Breast epithelium (tissue), 4 donors: ENCODE results near the gene ANO8. TPM values are rescaled to one million over a fixed set of nuclear protein-coding genes. Genes with fewer than 3 reads are reported as not detected.
A peak's percentile ranks its signal among the peaks of the same experiment; 100 is the strongest.

ENCODE experiments used
- DNase-seq, 2 donors: peaks; one replicate each; pipeline ENCODE4 v3.0.0-alpha.2; 2019; ENCODE audit warnings: low spot score in 2 of 2
- H3K27ac ChIP-seq, 2 donors: fragments of 200-600 bp; sonication (generic) in 1 of 2; one replicate each; pipeline ENCODE4 v1.5.1; 2016 to 2019; ENCODE audit warnings: mild to moderate bottlenecking in 1 of 2
- H3K27me3 ChIP-seq, 2 donors: fragments of 200-600 bp; sonication (generic) in 1 of 2; one replicate each; pipeline versions ENCODE4 v1.5.1 to v1.6.0; 2017 to 2019; ENCODE audit warnings: control low read depth in 1 of 2, mild to moderate bottlenecking in 1 of 2
- H3K36me3 ChIP-seq: fragments of 200-600 bp; one replicate; pipeline ENCODE4 v1.5.1; 2019
- H3K4me1 ChIP-seq, 2 donors: fragments of 200-600 bp; sonication (generic); one replicate each; pipeline ENCODE4 v1.5.1; 2016 to 2019; ENCODE audit warnings: control low read depth in 1 of 2
- H3K4me3 ChIP-seq, 3 donors: fragments of 200-600 bp; sonication (generic); 1 replicate in 2 of 3; 2 replicates in 1 of 3; pipeline ENCODE4 v1.5.1; 2016 to 2019; ENCODE audit warnings: mild to moderate bottlenecking in 3 of 3, moderate library complexity in 2 of 3
- H3K9me3 ChIP-seq, 2 donors: fragments of 200-600 bp; sonication (generic) in 1 of 2; one replicate each; pipeline ENCODE4 v1.5.1; 2016 to 2019; ENCODE audit warnings: control low read depth in 1 of 2
- POLR2A ChIP-seq: fragments of 450-650 bp; IDR thresholded peaks from one replicate; pipeline ENCODE4 v1.6.1; 2016; ENCODE audit warnings: antibody characterized with exemption, mild to moderate bottlenecking, moderate library complexity
- POLR2AphosphoS5 ChIP-seq, 3 donors: sonication (generic); formaldehyde crosslinking; IDR thresholded peaks; one replicate each; pipeline ENCODE4 v1.6.1; 2017; ENCODE audit warnings: antibody characterized with exemption in 3 of 3
- intact Hi-C: fragments of 100-400 bp; cut with DNase I; formaldehyde crosslinking; loops from one replicate; pipeline ENCODE4 v1.15.1; 2023; ENCODE audit warnings: low total_unique reads
- total RNA-seq, 3 donors: library from RNA; depleted of rRNA; stranded (reverse); fragments of >200 nt; gene quantifications; one replicate each; pipeline ENCODE4 v1.1.0, GENCODE V29; 2016
- TF ChIP-seq, protein P1 (sequence below), 3 donors: fragments of 450-650 bp; IDR thresholded peaks; one replicate each; pipeline ENCODE4 v1.5.1; 2016 to 2017; ENCODE audit warnings: antibody characterized with exemption in 3 of 3, mild to moderate bottlenecking in 3 of 3, moderate library complexity in 3 of 3

ANO8 gene
- total RNA-seq, 3 donors from 2014 or later: 5.1 to 7.2 (median 5.9) TPM

DNA sequence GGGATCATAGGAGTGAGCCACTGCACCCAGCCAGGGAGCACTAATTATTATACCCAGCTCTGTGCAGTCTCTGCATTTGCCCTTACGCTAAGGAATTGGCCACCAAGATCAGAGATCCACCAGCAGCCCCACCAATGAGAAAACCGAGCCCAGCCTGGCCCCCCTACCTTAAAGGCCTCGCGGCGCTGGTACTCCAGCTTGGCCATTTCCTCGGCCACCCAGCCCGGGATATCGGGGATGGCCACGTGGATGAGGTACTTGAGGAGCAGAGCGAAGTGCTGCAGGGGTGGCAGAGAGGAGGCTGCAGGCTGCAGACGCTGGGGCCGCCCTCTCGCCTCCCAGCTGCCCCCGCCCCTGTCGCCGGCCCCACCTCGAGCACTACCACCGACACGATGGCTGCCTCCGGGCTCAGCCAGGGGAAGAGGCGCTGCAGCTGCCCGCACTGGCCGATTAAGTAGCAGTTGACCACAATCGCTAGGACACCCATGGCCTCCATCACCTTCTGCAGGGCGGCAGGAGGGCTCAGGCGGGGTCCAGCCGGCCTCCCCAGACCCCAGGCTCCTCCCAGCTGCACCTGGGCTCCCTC is 7.5 kb downstream of the ANO8 start:
- TF ChIP-seq, protein P1, sequence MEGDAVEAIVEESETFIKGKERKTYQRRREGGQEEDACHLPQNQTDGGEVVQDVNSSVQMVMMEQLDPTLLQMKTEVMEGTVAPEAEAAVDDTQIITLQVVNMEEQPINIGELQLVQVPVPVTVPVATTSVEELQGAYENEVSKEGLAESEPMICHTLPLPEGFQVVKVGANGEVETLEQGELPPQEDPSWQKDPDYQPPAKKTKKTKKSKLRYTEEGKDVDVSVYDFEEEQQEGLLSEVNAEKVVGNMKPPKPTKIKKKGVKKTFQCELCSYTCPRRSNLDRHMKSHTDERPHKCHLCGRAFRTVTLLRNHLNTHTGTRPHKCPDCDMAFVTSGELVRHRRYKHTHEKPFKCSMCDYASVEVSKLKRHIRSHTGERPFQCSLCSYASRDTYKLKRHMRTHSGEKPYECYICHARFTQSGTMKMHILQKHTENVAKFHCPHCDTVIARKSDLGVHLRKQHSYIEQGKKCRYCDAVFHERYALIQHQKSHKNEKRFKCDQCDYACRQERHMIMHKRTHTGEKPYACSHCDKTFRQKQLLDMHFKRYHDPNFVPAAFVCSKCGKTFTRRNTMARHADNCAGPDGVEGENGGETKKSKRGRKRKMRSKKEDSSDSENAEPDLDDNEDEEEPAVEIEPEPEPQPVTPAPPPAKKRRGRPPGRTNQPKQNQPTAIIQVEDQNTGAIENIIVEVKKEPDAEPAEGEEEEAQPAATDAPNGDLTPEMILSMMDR (IDR thresholded peaks at IDR 0.05): no peak
- no peak for TF ChIP-seq POLR2A
- no peak for TF ChIP-seq POLR2AphosphoS5 (IDR thresholded peaks at IDR 0.05)
- no peak for DNase-seq
- Histone ChIP-seq H3K27me3 (peaks cover 0 to 3% of the 10 kb centered on the region in 2 donors), H3K4me1 (peaks cover 0 to 20% of the 10 kb centered on the region in 2 donors), H3K27ac (peak overlapping the region; percentile 84 to 89), H3K4me3 (peak overlapping the region in 2 of 3 donors; percentile 56 to 69), H3K36me3 (no peaks in the 10 kb centered on the region), H3K9me3 (no peaks in the 10 kb centered on the region)
- intact Hi-C loops: no loop called here

DNA sequence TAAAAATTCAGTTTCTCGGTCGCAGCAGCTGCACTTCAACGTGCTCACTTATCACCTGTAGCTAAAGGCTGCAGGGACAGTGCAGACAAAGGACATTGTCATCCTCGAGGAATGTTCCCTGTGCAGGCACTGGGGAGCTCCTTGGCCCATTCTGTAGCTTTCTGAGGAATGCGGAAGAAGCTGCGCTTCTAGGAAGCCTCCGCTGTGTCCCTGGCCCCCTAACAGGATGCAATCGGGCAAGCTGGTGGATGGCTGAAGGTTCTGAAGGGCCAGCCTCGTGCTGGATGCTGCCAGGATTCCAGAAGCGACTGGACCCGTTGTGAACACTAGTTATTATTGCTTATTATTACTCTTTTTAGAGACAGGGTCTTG is 8.1 kb downstream of the ANO8 start:
- H3K27ac ChIP-seq: peak overlapping the region; percentile 84 to 89
- TF ChIP-seq POLR2A: no peak
- TF ChIP-seq, protein P1 (IDR thresholded peaks at IDR 0.05): no peak
- peak in 1 of 3 donors; percentile 26 for TF ChIP-seq POLR2AphosphoS5 (IDR thresholded peaks at IDR 0.05)
- no peaks in the 10 kb centered on the region for H3K36me3 ChIP-seq
- H3K9me3 ChIP-seq: no peaks in the 10 kb centered on the region
- peaks cover 0 to 20% of the 10 kb centered on the region in 2 donors for H3K4me1 ChIP-seq
- peak overlapping the region in 2 of 3 donors; percentile 56 to 69 for H3K4me3 ChIP-seq
- peak in 1 of 2 donors; percentile 57 for DNase-seq
- peaks cover 0 to 3% of the 10 kb centered on the region in 2 donors for H3K27me3 ChIP-seq
- intact Hi-C loops: no loop called here

DNA sequence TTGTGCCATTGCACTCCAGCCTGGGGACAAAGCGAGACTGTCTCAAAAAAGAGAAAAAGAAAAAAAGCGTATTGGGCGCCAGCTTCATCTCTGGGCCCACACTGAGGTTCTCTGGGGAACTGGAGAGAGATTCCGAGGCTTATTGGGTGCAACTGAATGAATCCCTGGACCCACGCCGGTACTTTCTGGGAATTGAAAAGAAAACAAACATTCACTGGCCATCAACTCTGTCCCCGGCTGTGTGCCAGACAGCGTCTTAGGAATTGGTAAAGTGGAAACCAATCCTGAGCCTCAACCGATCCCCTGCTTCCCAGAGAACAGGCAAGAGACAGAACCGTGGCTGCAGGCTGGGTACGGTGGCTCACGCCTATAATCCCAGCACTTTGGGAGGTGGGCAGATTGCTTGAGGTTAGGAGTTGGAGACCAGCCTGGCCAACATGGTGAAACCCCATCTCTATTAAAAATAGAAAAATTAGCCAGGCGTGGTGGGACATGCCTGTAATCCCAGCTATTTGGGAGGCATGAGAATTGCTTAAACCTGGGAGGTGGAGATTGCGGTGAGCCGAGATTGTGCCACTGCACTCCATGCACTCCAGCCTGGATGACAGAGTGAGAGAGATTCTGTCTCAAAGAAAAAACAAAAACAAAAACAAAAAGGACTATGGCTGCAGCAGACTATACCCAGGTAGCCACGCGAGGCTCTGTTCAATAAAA is 8.6 kb downstream of the ANO8 start:
- peak overlapping the region in 2 of 3 donors; percentile 56 to 69 for H3K4me3 ChIP-seq
- peaks cover 0 to 3% of the 10 kb centered on the region in 2 donors for H3K27me3 ChIP-seq
- peak in 1 of 2 donors; percentile 78 for DNase-seq
- H3K9me3 ChIP-seq: no peaks in the 10 kb centered on the region
- H3K4me1 ChIP-seq: peaks cover 0 to 20% of the 10 kb centered on the region in 2 donors
- intact Hi-C loops: no loop called here
- peak overlapping the region; percentile 62 to 89 for H3K27ac ChIP-seq
- H3K36me3 ChIP-seq: no peaks in the 10 kb centered on the region
- TF ChIP-seq POLR2A: no peak
- TF ChIP-seq POLR2AphosphoS5 (IDR thresholded peaks at IDR 0.05): peak in 1 of 3 donors; percentile 35
- TF ChIP-seq, protein P1 (IDR thresholded peaks at IDR 0.05): no peak

DNA sequence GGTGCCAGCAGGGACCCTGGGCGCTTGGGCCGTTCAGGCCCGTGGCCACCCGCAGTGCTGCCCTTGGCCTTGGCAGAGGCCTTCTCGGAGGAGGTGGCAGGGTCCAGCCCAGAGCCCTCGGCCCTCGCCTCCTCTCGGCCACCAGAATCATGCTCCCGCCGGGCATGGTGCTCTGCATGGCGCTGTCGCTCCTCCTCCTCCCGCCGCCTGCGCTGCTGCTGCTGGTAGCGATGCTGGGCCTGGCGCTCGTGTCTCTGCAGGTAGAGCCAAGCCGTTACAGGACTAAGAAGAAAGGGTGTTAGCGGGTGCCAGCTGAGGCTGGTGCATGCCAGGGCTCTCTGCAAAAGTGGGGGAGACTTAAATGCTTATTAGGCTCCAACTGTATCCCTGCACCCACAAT is 9.5 kb downstream of the ANO8 start:
- Histone ChIP-seq H3K9me3 (no peaks in the 10 kb centered on the region), H3K27me3 (peaks cover 0 to 3% of the 10 kb centered on the region in 2 donors), H3K36me3 (peaks cover 6% of the 10 kb centered on the region), H3K27ac (peak overlapping the region; percentile 62 to 81), H3K4me3 (peak overlapping the region in 2 of 3 donors; percentile 56 to 69), H3K4me1 (peaks cover 0 to 20% of the 10 kb centered on the region in 2 donors)
- intact Hi-C loops: no loop called here
- DNase-seq: no peak
- TF ChIP-seq POLR2A (no peak), POLR2AphosphoS5 (IDR thresholded peaks at IDR 0.05) (no peak)
- TF ChIP-seq, protein P1 (IDR thresholded peaks at IDR 0.05): no peak
